Measurements from ENCODE around the gene CENPP.

DNA sequence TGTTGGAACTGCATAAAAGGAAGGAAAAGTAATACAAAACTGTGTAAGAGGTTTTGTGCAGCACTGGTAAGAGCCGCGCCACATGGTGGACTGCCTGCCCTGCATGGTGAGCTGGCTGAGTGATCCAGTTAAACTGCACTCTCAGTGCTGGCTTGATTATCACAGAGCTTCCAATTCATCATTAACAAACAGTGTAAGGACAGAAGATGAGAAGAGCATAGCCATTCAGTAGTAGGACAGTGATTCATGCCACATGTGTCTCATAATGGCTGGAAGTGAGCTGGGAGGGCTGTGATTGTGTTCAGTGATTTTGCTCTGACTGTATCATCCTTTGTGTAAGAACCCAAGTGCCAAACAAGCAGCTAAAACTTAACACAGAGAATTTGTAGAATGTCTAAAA lies 142.5 kb downstream of the CENPP start:
- no peak for TF ChIP-seq CTCF (IDR thresholded peaks at IDR 0.05; ENCODE audit: low read length)
- no peak for TF ChIP-seq EZH2 (optimal IDR thresholded peaks at IDR 0.05; ENCODE audit: low read depth, low read length)

Data from MM.1S (cell line).